ENCODE measurements around the gene TMEM184A. TPM values are rescaled to one million over a fixed set of nuclear protein-coding genes. Genes with fewer than 3 reads are reported as not detected.

The TMEM184A gene
- total and polyA plus RNA-seq, 2 of the 4 experiments (the other 2 are of a cell fraction) = 0.36 to 1.9 TPM

GRCh38 chr7:1516586-1517251, 39.3 kb downstream of the TMEM184A start:
- intact Hi-C loops (cut with micrococcal nuclease) (no loop called here), in situ Hi-C loops (cut with MboI; ENCODE audit: low sequenced_read_pairs) (no loop called here), dilution Hi-C loops (cut with HindIII; ENCODE audit: low sequenced_read_pairs, unreplicated experiment) (no loop called here)
- ChIA-PET CTCF (no interaction called here), POLR2A (ENCODE audit: unreplicated experiment) (no interaction called here)
- H3K4me3 ChIP-seq (ENCODE audit: insufficient read depth, low read depth, low read length) = no peak overlapping the region
- TF ChIP-seq CHD1 (IDR thresholded peaks at IDR 0.05; ENCODE audit: low read depth, low read length) (no peak), POLR2A (IDR thresholded peaks at IDR 0.05; ENCODE audit: low read depth, low read length) (no peak), MXI1 (IDR thresholded peaks at IDR 0.05; ENCODE audit: borderline replicate concordance, low read depth, low read length) (no peak), MAZ (IDR thresholded peaks at IDR 0.05; ENCODE audit: borderline replicate concordance, low read depth, low read length) (no peak), FOS (IDR thresholded peaks at IDR 0.05; ENCODE audit: low read depth, low read length) (no peak), MAFK (IDR thresholded peaks at IDR 0.05; ENCODE audit: low read depth, low read length) (no peak), CTCF (conservative IDR thresholded peaks at IDR 0.05; ENCODE audit: low read depth, low read length) (no peak), BHLHE40 (IDR thresholded peaks at IDR 0.05; ENCODE audit: low read depth, low read length) (no peak), NFE2L2 (IDR thresholded peaks at IDR 0.05; ENCODE audit: low read depth, low read length) (no peak), RAD21 (IDR thresholded peaks at IDR 0.05; ENCODE audit: low read length) (no peak), USF2 (IDR thresholded peaks at IDR 0.05; ENCODE audit: low read depth, low read length) (no peak), RFX5 (IDR thresholded peaks at IDR 0.05; ENCODE audit: low read depth, low read length) (no peak)
- H3K9ac ChIP-seq (ENCODE audit: low read depth, low read length) = no peak overlapping the region
- no peak overlapping the region for H2AK9ac ChIP-seq (replicated peaks; ENCODE audit: low read depth, low read length, poor library complexity)
- no peak overlapping the region for H4K5ac ChIP-seq (ENCODE audit: low read depth, low read length)
- no peaks in the 10 kb centered on the region for H4K20me1 ChIP-seq (ENCODE audit: insufficient read depth, low read length)
- no peaks in the 10 kb centered on the region for H3K27me3 ChIP-seq (ENCODE audit: control insufficient read depth, insufficient read depth, low read length)
- peaks cover 10% of the 10 kb centered on the region for H3K9me3 ChIP-seq (ENCODE audit: control insufficient read depth, insufficient read depth, low read length)
- H2AK5ac ChIP-seq (ENCODE audit: low read depth, low read length) = 0 out of 2 replicates have a peak overlapping the region, but pooled peaks have one; percentile 33
- 0 out of 2 replicates have a peak overlapping the region, but pooled peaks have one; percentile 39 for H3K4ac ChIP-seq (ENCODE audit: low read depth, low read length)
- H2BK5ac ChIP-seq (ENCODE audit: low read depth, low read length, poor library complexity, severe bottlenecking) = no peak overlapping the region
- H3K36me3 ChIP-seq (ENCODE audit: control insufficient read depth, insufficient read depth, low read length) = no peaks in the 10 kb centered on the region
- H4K8ac ChIP-seq (ENCODE audit: low read depth in 2 of 2, low read length in 2 of 2) = no peak overlapping the region
- no peaks in the 10 kb centered on the region for H3K79me1 ChIP-seq (ENCODE audit: low read depth in 1 of 2, low read length in 2 of 2)
- no peak overlapping the region for H4K91ac ChIP-seq (ENCODE audit: insufficient read depth, low read depth, low read length)
- 90% methylated on average over 7 of the region's 18 CpGs; no CpG with 5 or more reads in 1 of the 2 experiments for WGBS, 2 experiments (ENCODE audit: extremely low coverage in 2 of 2, insufficient read length in 1 of 2)
- H3K27ac ChIP-seq (ENCODE audit: insufficient read depth, low read length) = no peak overlapping the region
- no peak overlapping the region for H3K18ac ChIP-seq (ENCODE audit: low read depth, low read length)
- H2AFZ ChIP-seq (replicated peaks; ENCODE audit: low read length, poor library complexity) = no peak overlapping the region
- H3K56ac ChIP-seq (ENCODE audit: extremely low read depth, insufficient read depth, low read length) = no peak overlapping the region
- H3K14ac ChIP-seq (replicated peaks; ENCODE audit: low read depth, low read length) = no peak overlapping the region
- no peak overlapping the region for H2BK15ac ChIP-seq (ENCODE audit: low read depth, low read length)
- no peak overlapping the region for H2BK20ac ChIP-seq (ENCODE audit: low read depth, low read length)
- H3K9me1 ChIP-seq (ENCODE audit: insufficient read depth, low read length) = no peaks in the 10 kb centered on the region
- H3K23ac ChIP-seq (ENCODE audit: low read depth, low read length) = no peak overlapping the region
- peaks cover 14% of the 10 kb centered on the region for H3K4me1 ChIP-seq (ENCODE audit: control insufficient read depth, insufficient read depth, low read length)
- no peak overlapping the region for H2BK120ac ChIP-seq (ENCODE audit: low read depth, low read length)
- no peak overlapping the region for H3K4me2 ChIP-seq (ENCODE audit: low read depth, low read length)
- DNase-seq = no peak
- BruUV-seq (replicated peaks) = no TSS peak
- ATAC-seq (ENCODE audit: low read depth) = no peak
